GM11168 (cell line): ENCODE data around the gene SLC2A14.
"Not testable (repeated sequence)": the region's sequence is repeated elsewhere in the genome, so short reads cannot be mapped to it uniquely, and the experiment has no call there.

Experiments
- in situ Hi-C: fragments of 300-500 bp; cut with MboI; formaldehyde crosslinking; loops from one replicate; pipeline ENCODE4 v1.12.0; 2022; ENCODE audit warnings: low sequenced_read_pairs; ENCODE audit not compliant: unreplicated experiment

Gene SLC2A14

DNA sequence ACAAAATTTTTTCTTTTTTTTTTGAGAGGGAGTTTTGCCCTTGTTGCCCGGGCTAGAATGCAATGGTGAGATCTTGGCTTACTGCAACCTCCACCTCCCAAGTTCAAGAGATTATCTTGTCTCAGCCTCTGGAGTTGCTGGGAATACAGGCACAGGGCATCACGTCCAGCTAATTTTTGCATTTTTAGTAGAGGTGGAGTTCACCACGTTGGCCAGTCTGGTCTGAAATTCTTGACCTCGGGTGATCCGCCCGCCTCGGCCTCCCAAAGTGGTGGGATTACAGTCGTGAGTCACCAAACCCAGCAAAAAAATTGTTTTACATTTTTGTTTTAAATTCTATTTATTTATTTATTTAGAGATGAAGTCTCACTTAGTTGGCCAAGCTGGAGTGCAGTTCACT is 4.7 kb upstream of the SLC2A14 start:
- in situ Hi-C loops: no loop called here

DNA sequence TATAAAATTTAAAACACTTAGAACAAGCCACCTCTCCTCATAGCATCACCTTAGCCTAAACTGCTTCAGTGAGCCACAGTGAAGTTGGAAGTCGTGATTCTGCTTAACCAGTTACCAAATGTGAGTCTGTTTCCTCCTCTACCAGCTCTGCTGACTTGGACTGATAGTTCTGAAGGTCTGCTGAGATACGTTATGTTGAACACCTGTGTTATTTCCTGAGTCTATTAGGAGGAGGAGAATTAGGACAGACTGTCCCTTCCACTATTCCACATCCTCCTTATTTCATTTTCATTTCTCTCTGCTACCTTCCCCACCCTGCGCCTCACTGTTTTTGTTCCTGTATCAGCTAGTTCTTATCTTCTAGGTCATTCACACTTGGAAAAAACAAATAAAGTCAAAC is 2.4 kb downstream of the SLC2A14 start:
- in situ Hi-C loops: no loop called here

DNA sequence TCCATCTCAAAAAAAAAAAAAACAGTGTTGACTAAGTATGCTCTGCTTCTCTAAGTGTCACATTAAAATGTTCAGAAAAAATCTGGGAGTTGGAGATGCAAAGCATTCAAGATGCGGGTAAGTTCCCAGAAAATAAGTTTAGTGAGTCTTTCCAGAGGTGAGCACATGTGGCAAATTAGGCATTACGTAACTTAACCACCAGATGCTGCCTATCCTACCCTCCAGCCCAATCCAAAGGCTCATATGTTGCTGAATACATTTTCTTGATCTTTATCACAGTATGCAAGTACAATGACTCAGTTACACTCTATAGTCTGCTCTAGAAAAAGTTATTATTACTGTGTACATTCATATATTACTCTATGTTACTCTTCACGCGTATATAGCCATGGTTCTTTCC is 3.6 kb downstream of the SLC2A14 start:
- in situ Hi-C loops: no loop called here

DNA sequence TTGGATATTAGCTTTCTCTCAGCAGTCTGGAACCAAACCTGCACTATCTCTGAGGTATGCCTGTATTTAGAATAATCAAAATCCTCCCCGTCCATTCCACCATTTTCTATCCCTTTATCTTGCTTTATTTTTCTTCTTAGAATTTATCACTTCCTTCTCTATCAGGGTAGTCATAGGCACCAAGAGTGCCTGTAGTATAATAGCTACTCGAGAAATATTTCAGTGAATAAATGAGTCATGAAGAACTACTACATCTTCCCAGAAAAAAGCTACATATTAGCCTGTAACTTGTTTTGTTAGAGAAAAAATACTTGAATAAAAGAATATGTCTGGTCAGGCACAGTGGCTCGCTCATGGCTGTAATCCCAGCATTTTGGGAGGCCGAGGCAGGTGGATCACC is 4.3 kb downstream of the SLC2A14 start:
- in situ Hi-C loops: no loop called here

DNA sequence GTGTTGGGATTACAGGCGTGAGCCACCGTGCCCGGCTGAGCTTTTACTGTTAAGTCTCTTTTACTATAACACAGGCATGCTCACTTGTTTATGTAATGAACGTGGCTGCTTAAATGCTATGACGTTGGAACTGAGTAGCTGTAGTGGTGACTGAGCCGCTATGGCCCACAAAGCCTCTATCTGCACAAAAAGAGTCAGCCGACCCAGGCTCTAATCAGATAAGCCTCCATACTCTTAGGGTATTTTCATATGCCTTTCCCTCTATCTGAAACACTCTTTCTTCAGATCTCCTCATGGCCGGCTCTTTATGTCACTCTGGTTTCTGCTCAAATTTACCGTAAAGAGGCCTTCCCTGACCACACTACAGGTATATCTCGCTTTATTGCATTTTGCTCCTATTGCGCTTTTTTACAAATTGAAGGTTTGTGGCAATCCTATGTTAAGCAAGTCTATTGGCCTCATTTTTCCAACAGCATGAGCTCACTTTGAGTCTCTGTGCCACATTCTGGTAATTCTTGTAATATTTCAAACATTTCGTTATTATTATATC is 8.0 kb downstream of the SLC2A14 start:
- in situ Hi-C loops: no loop called here

DNA sequence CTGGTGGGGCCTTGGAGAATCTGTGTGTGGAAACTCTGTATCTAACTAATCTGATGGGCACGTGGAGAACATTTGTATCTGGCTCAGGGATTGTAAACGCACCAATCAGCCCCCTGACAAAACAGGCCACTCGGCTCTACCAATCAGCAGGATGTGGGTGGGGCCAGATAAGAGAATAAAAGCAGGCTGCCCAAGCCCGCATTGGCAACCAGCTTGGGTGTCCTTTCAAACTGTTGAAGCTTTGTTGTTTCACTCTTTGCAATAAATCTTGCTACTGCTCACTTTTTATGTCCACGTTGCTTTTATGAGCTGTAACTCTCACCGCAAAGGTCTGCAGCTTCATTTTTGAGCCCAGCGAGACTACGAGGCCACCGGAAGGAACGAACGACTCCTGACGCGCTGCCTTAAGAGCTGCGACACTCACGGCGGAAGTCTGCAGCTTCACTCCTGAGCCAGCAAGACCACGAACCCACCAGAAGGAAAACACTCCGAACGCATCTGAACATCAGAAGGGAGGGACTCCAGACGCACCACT is 9.8 kb downstream of the SLC2A14 start:
- in situ Hi-C loops: not testable (repeated sequence)

DNA sequence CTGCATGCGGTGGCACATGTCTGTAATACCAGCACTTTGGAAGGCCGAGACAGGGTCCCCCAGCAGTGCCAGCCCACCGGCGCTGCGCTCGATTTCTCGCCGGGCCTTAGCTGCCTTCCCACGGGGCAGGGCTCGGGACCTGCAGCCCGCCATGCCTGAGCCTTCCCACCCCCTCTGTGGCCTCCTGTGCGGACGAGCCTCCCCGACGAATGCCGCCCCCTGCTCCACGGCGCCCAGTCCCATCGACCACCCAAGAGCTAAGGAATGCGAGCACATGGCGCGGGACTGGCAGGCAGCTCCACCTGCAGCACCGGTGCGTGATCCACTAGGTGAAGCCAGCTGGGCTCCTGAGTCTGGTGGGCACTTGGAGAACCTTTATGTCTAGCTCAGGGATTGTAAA is 10.4 kb downstream of the SLC2A14 start:
- in situ Hi-C loops: not testable (repeated sequence)

DNA sequence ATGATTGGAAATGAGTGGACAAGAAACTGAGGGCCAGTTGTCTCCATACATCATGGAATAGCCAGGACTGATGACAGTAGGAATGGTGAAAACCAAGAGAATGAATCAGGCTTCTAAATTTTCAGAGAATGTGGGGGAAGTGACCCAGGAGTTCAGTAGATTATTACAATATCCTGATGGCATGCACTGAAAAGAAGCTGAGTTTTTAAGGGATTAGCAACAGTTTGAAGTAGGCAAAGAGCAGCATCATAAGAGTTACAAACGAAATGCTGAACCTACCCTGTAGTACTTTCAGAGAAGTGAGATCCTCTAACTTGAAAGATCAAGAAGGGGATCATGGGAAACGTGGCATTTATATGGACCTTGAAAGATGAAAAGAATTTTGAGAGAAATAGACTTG is 13.2 kb downstream of the SLC2A14 start:
- in situ Hi-C loops: loop anchor here (5.0 kb wide), 1 partner anchor 138 kb away; no protein-coding TSS in a partner anchor

DNA sequence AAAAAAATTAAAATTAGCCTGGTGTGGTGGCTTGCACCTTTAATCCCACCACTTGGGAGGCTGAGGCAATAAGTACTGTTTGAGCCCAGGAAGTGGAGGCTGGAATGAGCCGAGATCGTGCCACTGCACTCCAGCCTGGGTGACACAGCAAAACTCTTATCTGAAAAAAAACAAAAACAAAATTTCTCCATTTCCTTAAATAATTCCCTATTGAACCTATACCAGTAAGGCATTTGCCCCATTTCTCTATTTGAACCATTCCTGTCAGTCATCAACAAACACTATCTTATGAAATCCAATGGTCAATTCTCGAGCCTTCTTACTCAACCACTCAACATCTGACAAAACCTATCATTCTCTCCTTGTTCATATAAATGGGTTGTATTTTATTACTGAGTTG is 14.7 kb downstream of the SLC2A14 start:
- in situ Hi-C loops: loop anchor here (5.0 kb wide), 1 partner anchor 139 kb away; no protein-coding TSS in a partner anchor

DNA sequence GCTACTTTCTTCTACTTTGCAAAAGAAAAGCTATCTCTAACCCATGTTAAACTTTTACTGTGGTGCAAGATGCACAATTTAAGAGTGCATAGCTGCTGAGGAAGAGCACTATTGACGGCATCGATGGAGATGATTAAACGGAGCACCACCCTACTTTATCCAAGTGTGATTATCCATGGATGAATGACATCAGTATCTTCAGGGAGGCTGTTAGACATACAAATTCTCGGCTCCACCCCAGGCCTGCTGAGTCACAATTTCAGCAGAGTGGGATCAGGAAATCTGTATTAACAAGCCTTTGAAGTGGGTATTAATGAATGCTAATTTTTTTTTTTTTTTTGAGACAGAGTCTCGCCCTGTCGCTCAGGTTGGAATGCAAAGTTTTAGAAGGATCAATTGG is 16.2 kb downstream of the SLC2A14 start:
- in situ Hi-C loops: loop anchor here (5.0 kb wide), 1 partner anchor 141 kb away; no protein-coding TSS in a partner anchor

DNA sequence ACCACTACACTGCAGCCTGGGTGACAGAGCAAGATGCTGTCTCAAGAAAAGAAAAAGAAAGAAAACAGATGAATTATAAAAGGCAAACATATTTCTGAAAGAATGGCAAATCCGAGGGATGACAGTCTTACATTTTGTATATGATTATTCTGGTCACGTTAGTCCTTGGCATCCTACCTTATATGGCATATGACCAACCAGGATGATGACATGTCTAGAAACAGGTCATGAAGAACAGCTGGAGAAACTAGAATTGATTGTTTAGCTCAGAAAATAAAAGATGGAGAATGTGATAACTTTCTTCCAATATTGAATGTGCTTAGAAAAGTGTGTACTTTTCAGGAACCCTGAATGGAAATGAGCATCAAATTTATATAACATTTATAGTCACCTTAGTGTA is 19.2 kb downstream of the SLC2A14 start:
- in situ Hi-C loops: no loop called here

DNA sequence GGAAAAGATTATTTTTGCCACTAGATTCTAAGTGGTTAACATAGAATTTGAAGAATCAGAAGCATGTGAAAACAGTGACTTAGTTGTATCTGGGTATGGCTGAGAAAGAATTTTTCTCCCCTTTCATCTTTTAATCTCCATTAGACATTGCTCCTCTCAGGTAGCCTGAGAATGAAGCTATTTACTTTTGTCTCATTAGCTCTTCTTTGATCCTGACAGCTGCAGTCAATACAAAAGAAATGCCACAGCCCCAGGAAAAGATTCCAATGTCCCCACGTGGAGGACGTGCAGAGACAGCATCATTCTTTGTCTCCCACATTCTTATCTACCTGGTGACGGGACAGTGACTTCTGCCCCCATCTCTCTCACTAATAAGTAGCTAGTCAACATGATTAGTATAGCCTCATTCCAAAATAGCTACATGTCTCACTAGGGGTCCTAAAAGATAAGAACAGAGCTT is 21.1 kb downstream of the SLC2A14 start:
- in situ Hi-C loops: not testable (repeated sequence)

DNA sequence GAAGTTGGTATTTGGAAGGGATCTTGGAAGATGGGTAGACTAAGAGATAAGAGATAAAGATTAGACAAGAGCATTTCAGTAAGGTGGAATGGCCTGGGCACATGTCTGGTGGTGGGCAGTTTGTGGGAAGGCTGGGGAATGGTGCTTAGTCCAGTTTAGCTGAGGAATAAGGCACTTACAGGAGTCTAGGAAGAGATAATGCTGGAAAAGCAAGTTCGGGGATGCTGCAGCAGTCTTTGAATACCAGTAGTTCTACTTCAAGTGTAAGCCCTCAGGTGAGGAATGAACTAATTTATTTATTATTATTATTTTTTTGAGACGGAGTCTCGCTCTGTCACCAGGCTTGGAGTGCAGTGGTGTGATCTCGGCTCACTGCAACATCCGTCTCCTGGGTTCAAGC is 22.6 kb downstream of the SLC2A14 start:
- in situ Hi-C loops: not testable (repeated sequence)

DNA sequence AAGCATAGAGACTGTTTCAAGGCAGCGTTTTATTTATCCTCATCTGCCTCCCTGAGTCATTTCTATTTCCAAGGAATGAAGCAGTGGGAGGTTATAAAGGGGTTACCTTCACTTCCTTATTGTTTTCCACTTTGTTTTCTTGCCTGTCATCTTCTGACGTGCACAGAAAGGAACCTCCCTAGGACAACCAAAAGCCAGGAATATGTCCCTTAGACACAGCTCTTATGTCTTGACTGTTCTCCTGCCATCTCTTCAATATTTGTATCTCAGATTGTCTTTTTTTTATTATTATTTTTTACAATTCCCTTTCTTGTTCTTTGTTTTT is 24.7 kb downstream of the SLC2A14 start:
- in situ Hi-C loops: not testable (repeated sequence)

DNA sequence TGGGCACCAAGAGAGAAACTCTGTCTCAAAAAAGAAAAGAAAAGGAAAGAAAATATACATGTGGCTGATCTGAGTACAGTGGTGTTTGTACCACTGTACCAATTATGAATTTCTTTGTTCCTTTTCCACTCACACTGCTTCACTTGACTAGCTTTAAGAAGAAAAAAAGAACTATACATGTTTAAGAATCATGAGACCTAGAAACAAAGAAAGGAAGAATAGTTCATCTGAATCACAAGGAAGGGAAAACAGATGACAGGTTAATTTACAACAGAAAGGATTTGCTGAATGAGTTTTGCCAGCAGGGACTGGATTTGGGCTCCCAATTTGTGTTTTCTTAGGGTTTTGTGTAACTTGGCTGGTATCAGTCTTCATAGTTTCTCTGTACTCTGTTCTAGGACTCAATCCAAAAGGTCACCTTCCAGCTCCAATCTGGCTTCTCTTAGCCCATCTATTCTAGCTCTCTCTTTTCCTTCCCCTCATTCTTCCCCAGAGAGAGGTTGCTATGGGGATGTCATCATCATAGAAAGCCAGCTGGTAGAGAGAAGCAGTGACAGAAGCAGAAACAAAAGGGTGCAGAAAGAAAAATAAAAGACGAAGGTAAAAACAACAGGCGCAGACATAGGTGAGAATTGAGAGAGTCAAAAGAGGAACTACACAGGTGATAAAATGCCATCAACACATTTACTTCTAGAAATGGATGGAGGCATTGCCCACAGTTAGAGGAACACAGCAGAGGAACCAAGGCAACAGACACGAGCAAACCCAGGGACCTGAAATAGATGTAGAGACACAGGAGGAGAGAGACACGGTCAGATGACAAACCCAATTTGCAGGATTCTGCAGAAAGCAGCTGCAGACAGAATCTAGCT is 25.3 kb downstream of the SLC2A14 start:
- in situ Hi-C loops: not testable (repeated sequence)

DNA sequence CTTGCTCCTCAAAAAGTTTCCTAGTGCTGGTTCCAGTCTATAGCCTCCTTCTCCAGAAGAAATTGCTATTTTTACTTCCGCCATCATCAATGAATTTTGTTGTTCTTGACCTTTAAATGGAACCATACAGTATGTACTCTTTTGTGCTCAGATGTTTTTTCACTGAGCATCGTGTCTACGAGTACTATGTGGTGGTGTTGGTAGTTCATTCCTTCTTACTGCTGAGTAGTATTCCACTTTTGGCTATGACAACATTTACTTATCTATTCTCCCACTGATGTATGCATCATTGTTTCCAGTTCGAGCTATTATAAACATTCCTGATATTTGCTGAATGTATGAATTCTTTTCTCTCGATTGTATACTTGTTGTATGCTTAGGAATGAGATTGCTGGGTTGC is 28.6 kb downstream of the SLC2A14 start:
- in situ Hi-C loops: no loop called here

DNA sequence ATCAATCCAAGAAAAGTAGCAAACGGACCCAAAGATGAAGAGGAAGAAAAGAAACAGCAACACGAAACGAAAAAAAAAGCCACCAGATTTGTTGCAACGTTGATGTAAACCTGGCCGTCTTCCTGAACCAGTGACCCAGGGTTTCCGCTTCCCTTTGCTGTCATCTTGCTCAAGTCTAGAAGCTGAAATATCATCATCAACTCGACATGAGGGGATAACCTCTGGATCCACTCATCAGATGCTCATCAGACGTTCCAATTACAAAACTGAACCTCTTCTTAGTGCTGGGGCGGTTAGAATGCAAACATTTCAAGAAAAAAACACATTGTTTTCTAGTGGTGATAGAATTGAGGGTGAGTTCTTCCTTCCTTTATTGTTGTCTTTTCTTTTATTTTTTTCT is 29.1 kb downstream of the SLC2A14 start:
- in situ Hi-C loops: not testable (repeated sequence)

DNA sequence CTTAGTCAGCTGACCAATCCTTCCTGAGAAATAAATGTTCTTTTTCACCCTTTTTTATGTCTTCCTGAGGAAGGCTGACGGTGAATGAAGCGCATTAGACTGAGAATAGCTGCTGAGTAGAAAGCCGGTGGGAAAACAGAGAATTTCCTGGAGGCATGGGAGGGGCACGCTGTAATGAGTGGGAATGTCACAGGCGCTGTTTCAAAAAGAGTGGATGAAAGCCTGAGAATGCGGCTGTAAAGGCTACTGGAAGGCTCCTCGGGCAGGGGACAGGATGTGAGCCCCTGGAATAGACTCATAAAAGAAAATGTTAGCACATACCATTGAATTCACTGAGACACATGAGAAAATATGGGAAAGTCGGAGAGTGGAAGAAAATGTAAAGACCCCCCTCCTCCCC is 29.6 kb downstream of the SLC2A14 start:
- in situ Hi-C loops: not testable (repeated sequence)

DNA sequence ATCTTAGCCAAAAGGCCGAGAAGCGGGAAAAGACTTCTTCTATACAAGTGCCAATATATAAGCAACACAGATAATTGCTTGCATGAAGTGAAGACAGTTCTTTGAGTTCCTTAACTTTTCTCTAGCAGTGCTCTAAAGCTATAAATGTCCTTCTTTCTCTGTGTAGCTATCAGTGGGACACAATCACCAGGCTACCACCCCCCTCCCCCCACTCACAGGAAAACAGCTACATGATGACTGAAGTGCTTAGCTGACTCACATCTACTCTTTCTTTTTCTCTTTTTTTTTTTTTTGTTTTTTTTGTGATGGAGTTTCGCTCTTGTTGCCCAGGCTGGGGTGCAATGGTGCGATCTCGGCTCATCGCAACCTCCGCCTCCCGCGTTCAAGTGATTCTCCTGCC is 30.3 kb downstream of the SLC2A14 start:
- in situ Hi-C loops: not testable (repeated sequence)

DNA sequence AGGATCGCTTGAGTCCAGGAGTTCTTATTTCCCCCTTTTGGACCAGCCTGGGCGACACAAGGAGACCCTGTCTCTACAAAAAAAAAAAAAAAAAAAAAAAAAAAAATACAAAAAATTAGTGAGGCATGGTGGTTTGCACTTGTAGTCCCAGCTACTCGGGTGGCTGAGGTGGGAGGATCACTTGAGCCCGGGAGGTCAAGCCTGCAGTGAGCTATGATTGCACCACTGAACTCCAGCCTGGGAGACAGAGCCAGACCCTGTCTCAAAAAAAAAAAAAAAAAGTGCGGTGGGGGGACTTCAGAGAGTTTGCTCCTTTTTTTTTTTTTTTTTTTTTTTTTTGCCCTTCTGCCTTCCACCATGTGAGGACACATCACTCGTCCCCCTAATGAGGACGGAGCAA is 32.9 kb downstream of the SLC2A14 start:
- in situ Hi-C loops: not testable (repeated sequence)

DNA sequence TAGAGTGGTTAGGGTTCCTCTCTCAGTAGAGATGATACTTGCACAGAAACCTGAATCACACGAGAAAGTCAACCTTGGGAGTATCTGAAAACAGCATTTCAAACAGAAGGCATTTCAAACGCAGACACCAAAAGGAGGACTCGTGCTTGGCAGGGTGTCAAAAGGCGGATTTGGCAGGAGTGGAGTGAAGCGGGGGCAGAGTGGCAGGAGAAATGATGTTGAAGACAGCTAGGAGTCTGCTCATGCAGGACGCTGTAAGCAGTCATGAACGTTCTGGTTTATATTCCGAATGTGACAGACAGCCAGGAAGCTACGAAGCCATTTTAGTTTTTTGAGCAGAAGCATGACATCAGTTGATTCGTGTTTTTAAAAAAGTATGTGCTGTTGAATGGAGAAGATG is 33.5 kb downstream of the SLC2A14 start:
- in situ Hi-C loops: not testable (repeated sequence)

DNA sequence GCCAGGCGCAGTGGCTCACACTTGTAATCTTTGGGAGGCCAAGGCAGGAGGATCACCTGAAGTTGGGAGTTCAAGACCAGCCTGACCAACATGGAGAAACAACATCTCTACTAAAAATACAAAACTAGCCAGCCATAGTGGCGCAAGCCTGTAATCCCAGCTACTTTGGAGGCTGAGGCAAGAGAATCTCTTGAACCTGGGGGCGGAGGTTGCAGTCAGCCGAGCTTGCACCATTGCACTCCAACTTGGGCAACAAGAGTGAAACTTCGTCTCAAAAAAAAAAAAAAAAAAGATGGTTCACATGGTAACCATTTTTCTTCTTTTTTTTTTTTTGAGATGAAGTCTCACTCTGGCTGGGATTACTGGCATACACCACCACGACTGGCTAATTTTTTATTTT is 35.3 kb downstream of the SLC2A14 start:
- in situ Hi-C loops: no loop called here
